ENCODE measurements around the gene LDLRAD1. TPM values are rescaled to one million over a fixed set of nuclear protein-coding genes. Genes with fewer than 3 reads are reported as not detected.
"Not testable (repeated sequence)": the region's sequence is repeated elsewhere in the genome, so short reads cannot be mapped to it uniquely, and the experiment has no call there.

LDLRAD1 gene, protein sequence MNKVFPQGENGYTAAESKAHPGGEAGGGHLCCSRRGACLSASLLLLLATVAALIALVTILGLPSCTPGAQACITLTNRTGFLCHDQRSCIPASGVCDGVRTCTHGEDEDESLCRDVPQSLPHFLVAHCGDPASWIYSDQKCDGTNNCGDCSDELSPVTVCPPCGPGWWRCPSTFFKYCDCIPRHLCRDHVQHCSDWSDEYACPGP
- not detected for total RNA-seq

DNA sequence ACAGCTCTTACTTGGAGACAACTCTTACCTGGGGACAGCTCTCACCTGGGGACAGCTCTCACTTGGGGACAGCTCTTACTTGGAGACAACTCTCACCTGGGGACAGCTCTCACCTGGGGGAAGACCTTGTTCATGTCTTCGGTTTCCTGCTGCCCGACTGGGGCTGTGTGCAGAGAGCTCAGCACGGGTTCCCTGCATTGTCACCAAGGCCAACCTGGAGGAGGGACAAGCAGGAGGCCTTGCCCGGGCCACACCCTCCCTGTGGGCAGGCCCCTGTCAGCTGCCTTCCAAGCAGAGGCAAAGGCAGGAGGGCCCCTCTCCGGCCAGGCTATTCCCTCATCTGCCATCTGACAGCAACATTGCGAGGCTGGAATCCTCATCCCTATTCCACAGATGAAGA, at the start of gene LDLRAD1:
TSS of gene LDLRAD1 (minus strand) at position 208 of the 400 bp plus-strand sequence. CDS start at position 134, 74 bp downstream.
- CTCF ChIA-PET = no interaction called here
- no peak within 1 kb of the TSS for H3K4me3 Mint-ChIP-seq
- DNase-seq = no peak
- no peak for ATAC-seq
- H3K9me3 Mint-ChIP-seq (ENCODE audit: low read depth) = no peaks in the 10 kb centered on the region
- no peak within 1 kb of the TSS for H3K27ac Mint-ChIP-seq
- no peaks in the 10 kb centered on the region for H3K36me3 Mint-ChIP-seq (ENCODE audit: low read depth)
- no peaks in the 10 kb centered on the region for H3K4me1 Mint-ChIP-seq
- no peaks in the 10 kb centered on the region for H3K27me3 Mint-ChIP-seq
- POLR2A ChIA-PET = no interaction called here
- intact Hi-C loops (cut with DNase I, micrococcal nuclease) = no loop called here

DNA sequence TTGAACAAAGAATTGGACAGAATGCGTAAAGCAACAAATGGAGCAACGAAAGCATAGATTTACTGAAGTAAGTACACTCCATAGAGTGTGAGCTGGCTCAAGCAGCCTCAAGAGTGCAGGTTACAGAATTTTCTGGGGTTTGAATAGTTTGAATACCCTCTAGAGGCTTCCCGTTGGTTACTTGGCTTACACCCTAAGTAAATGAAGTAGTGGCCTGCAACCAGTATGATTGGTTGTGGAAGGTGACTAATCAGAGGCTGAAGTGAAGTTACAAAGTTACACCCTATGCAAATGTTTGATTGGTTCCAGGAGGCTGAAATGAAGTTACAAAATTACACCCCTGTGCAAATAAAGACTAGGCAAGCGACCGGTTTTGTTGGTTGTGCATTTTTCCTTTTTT, 46.3 kb upstream of the LDLRAD1 start:
- ChIA-PET CTCF (interaction anchor here (1.3 kb wide), 1 partner anchor 13 kb away, joined by 3 read pairs; no protein-coding TSS in a partner anchor), POLR2A (no interaction called here)
- H3K27ac Mint-ChIP-seq = no peak overlapping the region
- H3K27me3 Mint-ChIP-seq = no peaks in the 10 kb centered on the region
- H3K9me3 Mint-ChIP-seq (ENCODE audit: low read depth) = no peaks in the 10 kb centered on the region
- DNase-seq (no peak), ATAC-seq (no peak)
- intact Hi-C loops (cut with DNase I, micrococcal nuclease) = no loop called here
- no peaks in the 10 kb centered on the region for H3K4me1 Mint-ChIP-seq
- no peak overlapping the region for H3K4me3 Mint-ChIP-seq
- peaks cover 7% of the 10 kb centered on the region for H3K36me3 Mint-ChIP-seq (ENCODE audit: low read depth)

DNA sequence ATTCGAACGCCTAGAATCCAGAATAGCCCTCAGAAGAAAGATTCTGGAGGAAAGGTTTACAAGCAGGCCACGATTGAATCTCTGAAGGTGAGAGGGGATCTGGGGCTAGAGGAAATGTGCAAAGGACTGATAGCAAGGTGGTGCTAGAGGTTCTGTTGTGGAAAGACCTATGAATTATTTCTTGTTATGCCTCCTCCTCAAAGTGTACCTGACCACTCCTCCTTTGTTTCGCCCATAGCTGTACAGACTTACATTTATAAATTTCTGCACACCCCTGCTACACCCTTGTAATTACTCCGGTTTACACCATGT, 36.4 kb upstream of the LDLRAD1 start:
- H3K36me3 Mint-ChIP-seq (ENCODE audit: low read depth) = peaks cover 27% of the 10 kb centered on the region
- ChIA-PET CTCF (interaction anchor here (1.1 to 1.2 kb wide), 3 partner anchors 9 to 194 kb away, joined by 3 to 4 read pairs (median 3); no protein-coding TSS in a partner anchor), POLR2A (interaction anchor here (1.0 kb wide), 1 partner anchor 662 kb away, joined by 3 read pairs; no protein-coding TSS in a partner anchor)
- H3K27ac Mint-ChIP-seq = no peak overlapping the region
- ATAC-seq (no peak), DNase-seq (no peak)
- intact Hi-C loops (cut with DNase I, micrococcal nuclease) = loop anchor here (5.0 to 10.0 kb wide), 2 partner anchors 433 to 830 kb away; partner anchors contain the start of gene CZIB (in 1 of the 2)
- H3K9me3 Mint-ChIP-seq (ENCODE audit: low read depth) = no peaks in the 10 kb centered on the region
- no peaks in the 10 kb centered on the region for H3K27me3 Mint-ChIP-seq
- H3K4me3 Mint-ChIP-seq = no peak overlapping the region
- H3K4me1 Mint-ChIP-seq = peaks cover 27% of the 10 kb centered on the region

DNA sequence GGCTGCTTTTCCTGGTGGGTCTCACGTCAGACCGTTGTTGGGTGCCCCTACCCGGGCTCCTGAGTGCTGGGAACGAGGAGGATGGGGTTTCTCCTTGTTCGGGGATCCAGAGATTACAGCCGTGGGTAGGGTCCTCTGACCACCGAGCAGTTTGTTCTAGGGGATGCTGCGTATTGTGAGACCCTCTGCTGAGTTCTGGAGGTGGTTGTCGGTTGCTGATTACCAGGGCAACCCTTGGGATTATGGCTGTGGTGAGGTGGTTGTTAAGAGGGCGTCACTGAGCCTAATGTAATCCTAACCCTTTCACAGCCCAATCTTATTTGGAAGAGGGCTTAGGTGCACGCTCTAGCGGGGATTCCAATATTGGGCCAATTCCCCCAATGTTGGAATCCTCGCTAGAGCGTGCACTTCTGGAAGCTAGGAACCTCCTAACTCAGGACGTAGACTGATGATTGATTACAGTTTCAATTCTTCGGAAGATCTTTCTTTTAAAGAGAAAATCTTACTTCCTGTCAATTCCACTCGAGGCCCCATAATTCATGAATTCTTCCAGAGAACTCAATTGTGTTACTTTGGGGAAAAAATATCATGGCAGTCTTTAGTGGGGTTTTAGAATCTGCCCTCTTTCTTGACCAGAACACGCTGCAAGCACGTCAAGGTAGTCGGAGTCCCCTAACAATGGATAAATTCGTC, 35.9 kb upstream of the LDLRAD1 start:
- Mint-ChIP-seq H3K4me1 (peaks cover 29% of the 10 kb centered on the region), H3K27me3 (no peaks in the 10 kb centered on the region), H3K9me3 (ENCODE audit: low read depth) (no peaks in the 10 kb centered on the region), H3K27ac (no peak overlapping the region), H3K36me3 (ENCODE audit: low read depth) (peaks cover 25% of the 10 kb centered on the region), H3K4me3 (no peak overlapping the region)
- DNase-seq (no peak), ATAC-seq (no peak)
- ChIA-PET POLR2A (interaction anchor here (1.0 to 1.6 kb wide), 2 partner anchors 108 to 662 kb away, joined by 3 to 9 read pairs; partner anchors contain the start of gene IFT25), CTCF (interaction anchor here (0.6 to 1.2 kb wide), 4 partner anchors 9 to 193 kb away, joined by 3 to 4 read pairs (median 4); no protein-coding TSS in a partner anchor)
- intact Hi-C loops (cut with DNase I, micrococcal nuclease) = loop anchor here (1.0 to 10.0 kb wide), 19 partner anchors 108 to 1650 kb away; partner anchors contain the start of genes CYB5RL (in 2 of the 2), LRRC42 (in 2 of the 2), MRPL37 (in 2 of the 2) and NDC1 (in 2 of the 2)

DNA sequence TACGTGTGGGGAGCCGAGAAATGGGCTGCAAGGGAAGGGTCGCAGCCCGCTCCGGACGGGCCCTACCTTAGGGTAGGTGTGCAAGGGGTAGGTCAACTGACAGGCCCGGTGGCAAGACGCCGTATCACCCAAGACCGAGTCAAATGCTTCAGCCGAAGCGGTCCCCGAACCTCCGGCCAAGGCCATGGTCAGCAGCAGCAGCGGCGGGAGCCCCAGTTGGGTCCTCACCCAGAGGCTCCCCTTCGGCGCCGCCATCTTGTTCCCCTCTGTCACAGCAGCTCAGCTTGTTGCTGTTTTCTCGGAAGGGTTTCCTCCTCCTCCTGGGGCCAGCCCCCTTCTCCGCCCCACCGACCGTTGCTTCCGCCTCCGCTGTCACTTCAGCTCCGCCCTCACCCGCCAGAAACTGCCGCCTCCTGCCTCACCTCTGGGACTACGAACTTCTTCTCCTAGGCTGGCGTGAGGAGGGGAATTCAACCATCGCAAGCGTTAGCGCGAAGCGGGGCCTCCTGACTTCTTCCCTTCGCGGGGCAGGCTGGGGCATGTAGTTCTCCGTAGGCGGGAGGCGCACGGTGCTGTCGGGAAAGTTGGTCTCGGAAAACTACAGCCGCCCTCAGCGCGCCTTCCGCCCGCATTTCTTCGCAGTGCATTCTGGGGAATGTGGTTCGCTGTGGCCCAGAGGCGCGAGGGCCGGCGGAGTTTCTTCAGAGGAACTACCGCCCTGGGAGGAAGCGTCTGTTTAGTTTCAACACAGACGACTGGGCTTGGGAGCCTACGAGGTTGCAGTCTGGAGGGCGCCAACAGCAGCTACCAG, 35.2 kb upstream of the LDLRAD1 start, which contains the start of the genes TCEANC2 and TMEM59:
TSS of gene TCEANC2 (plus strand) at position 675 of the 811 bp plus-strand sequence. CDS start 815 bp downstream, outside the sequence.
TSS of gene TMEM59 (minus strand) at position 271 of the 811 bp plus-strand sequence. CDS start at position 255, 16 bp downstream.
- Mint-ChIP-seq H3K27me3 (no peaks in the 10 kb centered on the region), H3K4me3 (no peak within 1 kb of the TSS), H3K9me3 (ENCODE audit: low read depth) (no peaks in the 10 kb centered on the region), H3K36me3 (ENCODE audit: low read depth) (peaks cover 22% of the 10 kb centered on the region), H3K4me1 (peaks cover 33% of the 10 kb centered on the region), H3K27ac (no peak within 1 kb of the TSS)
- intact Hi-C loops (cut with DNase I, micrococcal nuclease) = loop anchor here (1.0 to 10.0 kb wide), 19 partner anchors 107 to 1649 kb away; partner anchors contain the start of genes CYB5RL (in 2 of the 2), LRRC42 (in 2 of the 2), MRPL37 (in 2 of the 2) and NDC1 (in 2 of the 2)
- ChIA-PET POLR2A (interaction anchor here (0.7 to 1.6 kb wide), 6 partner anchors 9 to 479 kb away, joined by 3 to 9 read pairs (median 3); partner anchors contain the start of gene IFT25), CTCF (interaction anchor here (0.6 to 1.8 kb wide), 8 partner anchors 9 to 215 kb away, joined by 3 to 9 read pairs (median 4); partner anchors contain the start of gene NDC1)
- DNase-seq = peak; percentile 98
- ATAC-seq = peak; percentile 96

DNA sequence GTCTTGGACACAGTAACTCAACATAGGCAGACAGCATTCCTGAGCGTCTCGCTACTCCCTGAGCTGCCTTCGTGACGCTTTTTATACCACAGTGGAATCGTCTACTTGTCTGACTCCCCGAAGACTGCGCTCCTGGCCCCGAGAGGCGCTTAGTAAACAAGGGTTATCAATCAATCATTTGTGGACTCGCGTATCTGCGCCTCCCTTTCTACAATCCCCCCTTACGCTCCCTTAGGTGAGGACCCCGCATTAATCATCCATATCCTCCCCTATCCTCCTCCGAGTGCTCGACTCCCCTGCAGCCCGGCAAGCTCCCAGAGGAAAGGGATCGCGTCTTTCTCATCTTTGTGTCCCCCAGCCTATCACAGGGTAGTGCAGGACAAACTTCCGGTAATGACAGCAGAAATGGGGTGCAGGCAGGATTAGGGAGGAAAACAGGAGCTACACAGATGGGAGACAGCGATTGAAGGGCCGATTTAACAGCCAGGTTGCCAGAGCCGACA, 34.5 kb upstream of the LDLRAD1 start:
- ATAC-seq (peak; percentile 23), DNase-seq (peak; percentile 51)
- Mint-ChIP-seq H3K4me3 (no peak overlapping the region), H3K36me3 (ENCODE audit: low read depth) (peaks cover 17% of the 10 kb centered on the region), H3K4me1 (peaks cover 35% of the 10 kb centered on the region), H3K27ac (no peak overlapping the region), H3K27me3 (no peaks in the 10 kb centered on the region), H3K9me3 (ENCODE audit: low read depth) (no peaks in the 10 kb centered on the region)
- CTCF ChIA-PET = interaction anchor here (0.6 to 1.8 kb wide), 7 partner anchors 9 to 215 kb away, joined by 3 to 9 read pairs (median 4); partner anchors contain the start of gene NDC1
- POLR2A ChIA-PET = interaction anchor here (0.6 to 1.6 kb wide), 7 partner anchors 9 to 479 kb away, joined by 3 to 9 read pairs (median 3); partner anchors contain the start of gene IFT25
- intact Hi-C loops (cut with DNase I, micrococcal nuclease) = loop anchor here (2.0 to 10.0 kb wide), 7 partner anchors 162 to 834 kb away; partner anchors contain the start of genes CZIB (in 1 of the 2), DHCR24 (in 1 of the 2) and SSBP3 (in 1 of the 2)

DNA sequence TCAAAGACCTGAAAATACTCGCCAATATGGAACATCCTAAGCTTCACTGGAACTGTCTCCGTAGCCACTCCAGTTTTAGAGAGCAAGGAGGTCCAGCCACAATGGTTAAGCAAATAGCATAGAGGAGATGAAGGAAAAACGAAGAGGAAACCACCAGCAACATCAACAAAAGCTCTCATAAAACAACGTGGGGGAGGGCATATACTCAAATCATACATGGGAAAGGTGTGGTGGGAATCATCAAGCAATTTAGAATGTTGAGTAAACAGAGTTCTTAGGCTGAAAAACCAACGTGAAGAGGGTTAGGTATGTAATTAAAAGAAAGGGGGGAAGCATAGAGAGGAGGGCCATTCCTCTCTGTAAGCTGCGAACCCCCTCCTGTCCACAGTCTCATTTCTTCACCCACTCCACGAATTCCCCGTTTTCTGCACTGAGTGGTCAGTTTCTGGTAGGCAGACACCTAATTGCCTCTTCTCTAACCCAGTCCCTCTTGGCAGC, 34.0 kb upstream of the LDLRAD1 start:
- CTCF ChIA-PET = interaction anchor here (0.6 to 1.8 kb wide), 7 partner anchors 9 to 191 kb away, joined by 3 to 9 read pairs (median 4); no protein-coding TSS in a partner anchor
- POLR2A ChIA-PET = interaction anchor here (0.6 to 1.6 kb wide), 7 partner anchors 8 to 215 kb away, joined by 3 to 9 read pairs (median 3); partner anchors contain the start of gene IFT25
- ATAC-seq = no peak
- intact Hi-C loops (cut with DNase I, micrococcal nuclease) = loop anchor here (2.0 to 10.0 kb wide), 7 partner anchors 161 to 835 kb away; partner anchors contain the start of genes CZIB (in 1 of the 2), DHCR24 (in 1 of the 2) and SSBP3 (in 1 of the 2)
- H3K9me3 Mint-ChIP-seq (ENCODE audit: low read depth) = no peaks in the 10 kb centered on the region
- H3K4me1 Mint-ChIP-seq = peaks cover 38% of the 10 kb centered on the region
- no peak overlapping the region for H3K4me3 Mint-ChIP-seq
- no peak overlapping the region for H3K27ac Mint-ChIP-seq
- H3K27me3 Mint-ChIP-seq = no peaks in the 10 kb centered on the region
- H3K36me3 Mint-ChIP-seq (ENCODE audit: low read depth) = peaks cover 13% of the 10 kb centered on the region
- no peak for DNase-seq

DNA sequence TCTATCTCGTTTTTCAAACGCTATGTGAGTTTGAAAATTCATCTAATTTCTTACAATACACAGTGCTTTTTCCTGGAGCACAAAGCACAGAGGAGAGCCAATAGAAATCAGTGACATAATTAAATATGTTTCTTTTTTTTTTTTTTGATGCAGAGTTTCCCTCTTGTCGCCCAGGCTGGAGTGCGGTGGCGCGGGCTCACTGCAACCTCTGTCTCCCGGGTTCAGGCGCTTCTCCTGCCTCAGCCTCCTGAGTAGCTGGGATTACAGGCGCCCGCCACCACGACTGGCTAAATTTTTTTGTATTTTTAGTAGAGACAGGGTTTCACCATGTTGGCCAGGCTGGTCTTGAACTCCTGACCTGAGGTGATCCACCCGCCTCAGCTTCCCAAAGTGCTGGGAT, 32.4 kb upstream of the LDLRAD1 start:
- not testable (repeated sequence) for ATAC-seq; H3K27ac Mint-ChIP-seq; H3K9me3 Mint-ChIP-seq (ENCODE audit: low read depth); H3K27me3 Mint-ChIP-seq; H3K4me3 Mint-ChIP-seq; DNase-seq; H3K36me3 Mint-ChIP-seq (ENCODE audit: low read depth)
- intact Hi-C loops (cut with DNase I, micrococcal nuclease) = loop anchor here (5.0 to 10.0 kb wide), 2 partner anchors 437 to 826 kb away; partner anchors contain the start of gene CZIB (in 1 of the 2)
- POLR2A ChIA-PET = interaction anchor here (0.7 kb wide), 1 partner anchor 240 kb away, joined by 3 read pairs; no protein-coding TSS in a partner anchor
- CTCF ChIA-PET = interaction anchor here (2.3 kb wide), 1 partner anchor 10 kb away, joined by 13 read pairs; no protein-coding TSS in a partner anchor
- H3K4me1 Mint-ChIP-seq = peaks cover 42% of the 10 kb centered on the region

DNA sequence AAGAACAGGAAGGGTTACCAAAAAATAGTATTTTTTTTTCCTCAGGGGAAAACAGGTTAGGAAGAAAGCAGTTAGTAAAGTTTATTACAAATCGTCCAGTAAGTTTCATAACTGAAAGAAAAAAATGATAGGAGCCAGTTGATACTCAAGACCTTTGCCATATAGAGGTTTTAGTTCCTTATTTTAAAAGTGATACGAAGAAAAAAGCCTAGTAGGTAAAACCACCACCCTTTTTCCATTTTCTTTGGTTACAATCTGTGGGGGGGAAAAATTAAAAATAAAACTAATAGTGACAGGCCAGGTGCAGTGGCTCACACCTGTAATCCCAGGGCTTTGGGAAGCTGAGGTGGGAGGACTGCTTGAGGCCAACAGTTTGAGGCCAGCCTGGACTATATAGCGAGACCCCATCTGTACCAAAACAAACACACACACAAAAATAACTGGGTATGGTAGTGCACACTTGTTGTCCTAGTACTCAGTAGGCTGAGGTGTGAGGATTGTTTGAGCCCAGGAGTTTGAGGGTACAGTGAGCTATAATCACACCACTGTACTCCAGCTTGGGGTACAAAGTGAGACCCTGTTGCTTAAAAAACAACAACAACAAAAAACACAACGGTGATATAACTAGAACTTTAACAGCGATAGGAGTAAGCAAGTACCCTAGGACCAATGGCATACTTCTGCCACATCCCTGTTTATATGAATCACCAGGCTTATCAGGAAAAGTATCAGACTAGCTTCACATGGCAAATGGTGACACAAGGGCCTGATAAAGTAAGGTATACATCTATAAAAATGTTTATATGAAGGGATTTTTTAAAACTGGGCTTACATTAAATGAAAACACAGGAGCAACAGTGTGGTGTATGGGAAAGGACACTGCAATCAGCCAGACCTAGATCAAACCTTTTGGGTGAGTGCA, 29.7 kb upstream of the LDLRAD1 start:
- peak overlapping the region; percentile 76 for H3K27ac Mint-ChIP-seq
- POLR2A ChIA-PET = no interaction called here
- H3K4me3 Mint-ChIP-seq = no peak overlapping the region
- DNase-seq = no peak
- intact Hi-C loops (cut with DNase I, micrococcal nuclease) = no loop called here
- H3K4me1 Mint-ChIP-seq = peaks cover 38% of the 10 kb centered on the region
- no peak for ATAC-seq
- H3K27me3 Mint-ChIP-seq = no peaks in the 10 kb centered on the region
- peaks cover 14% of the 10 kb centered on the region for H3K36me3 Mint-ChIP-seq (ENCODE audit: low read depth)
- no peaks in the 10 kb centered on the region for H3K9me3 Mint-ChIP-seq (ENCODE audit: low read depth)
- CTCF ChIA-PET = interaction anchor here (0.5 to 2.1 kb wide), 7 partner anchors 9 to 450 kb away, joined by 3 to 8 read pairs (median 4); no protein-coding TSS in a partner anchor
